ENCODE data around the gene ELMOD3.
"Not testable (repeated sequence)": the region's sequence is repeated elsewhere in the genome, so short reads cannot be mapped to it uniquely, and the experiment has no call there.

Gene ELMOD3

GRCh38 chr2:85325466-85325811 lies 29.1 kb upstream of the ELMOD3 start:
- peak overlapping the region; percentile 98 for H3K4me3 ChIP-seq (ENCODE audit: low read depth, low read length)
- DNase-seq (ENCODE audit: low read depth) = no peak
- TF ChIP-seq MYC (IDR thresholded peaks at IDR 0.05; ENCODE audit: low read depth, low read length) (no peak), MAX (IDR thresholded peaks at IDR 0.05; ENCODE audit: low read depth, low read length) (no peak), CTCF (IDR thresholded peaks at IDR 0.05; ENCODE audit: low read depth, low read length) (no peak), POLR2A (IDR thresholded peaks at IDR 0.05; ENCODE audit: extremely low read depth, insufficient read length) (no peak)

GRCh38 chr2:85326406-85327159 lies 28.0 kb upstream of the ELMOD3 start:
- H3K4me3 ChIP-seq (ENCODE audit: low read depth, low read length) = peak overlapping the region; percentile 98
- peak; percentile 92 for DNase-seq (ENCODE audit: low read depth)
- TF ChIP-seq MAX (IDR thresholded peaks at IDR 0.05; ENCODE audit: low read depth, low read length) (peak; percentile 59), CTCF (IDR thresholded peaks at IDR 0.05; ENCODE audit: low read depth, low read length) (no peak), POLR2A (IDR thresholded peaks at IDR 0.05; ENCODE audit: extremely low read depth, insufficient read length) (no peak), MYC (IDR thresholded peaks at IDR 0.05; ENCODE audit: low read depth, low read length) (peak; percentile 65)

- peak; percentile 78 for DNase-seq (ENCODE audit: low read depth)
- peak overlapping the region; percentile 98 for H3K4me3 ChIP-seq (ENCODE audit: low read depth, low read length)
- no peak; the same call in 1 of the 2 replicates for TF ChIP-seq MAX (IDR thresholded peaks at IDR 0.05; ENCODE audit: low read depth, low read length)
- TF ChIP-seq CTCF (IDR thresholded peaks at IDR 0.05; ENCODE audit: low read depth, low read length) = no peak
- TF ChIP-seq POLR2A (IDR thresholded peaks at IDR 0.05; ENCODE audit: extremely low read depth, insufficient read length) = no peak
- no peak; the same call in 1 of the 2 replicates for TF ChIP-seq MYC (IDR thresholded peaks at IDR 0.05; ENCODE audit: low read depth, low read length)
Observed at GRCh38 chr2:85327160-85327821, 27.3 kb upstream of the ELMOD3 start.

GRCh38 chr2:85327822-85328617 lies 26.5 kb upstream of the ELMOD3 start, which contains the start of gene TGOLN2:
Gene TGOLN2, minus strand, starts transcription at chr2:85327989. Its CDS starts 27 bp downstream, at chr2:85327962.
- DNase-seq (ENCODE audit: low read depth) = peak; percentile 97
- TF ChIP-seq MAX (IDR thresholded peaks at IDR 0.05; ENCODE audit: low read depth, low read length) (0 out of 2 replicates have a peak, but pooled peaks have one; percentile 50), MYC (IDR thresholded peaks at IDR 0.05; ENCODE audit: low read depth, low read length) (peak; percentile 53), CTCF (IDR thresholded peaks at IDR 0.05; ENCODE audit: low read depth, low read length) (no peak), POLR2A (IDR thresholded peaks at IDR 0.05; ENCODE audit: extremely low read depth, insufficient read length) (peak; percentile 97)
- peak within 1 kb of the TSS; percentile 98 for H3K4me3 ChIP-seq (ENCODE audit: low read depth, low read length)

- TF ChIP-seq POLR2A (IDR thresholded peaks at IDR 0.05; ENCODE audit: extremely low read depth, insufficient read length) (no peak), CTCF (IDR thresholded peaks at IDR 0.05; ENCODE audit: low read depth, low read length) (no peak), MYC (IDR thresholded peaks at IDR 0.05; ENCODE audit: low read depth, low read length) (no peak), MAX (IDR thresholded peaks at IDR 0.05; ENCODE audit: low read depth, low read length) (no peak)
- peak overlapping the region; percentile 98 for H3K4me3 ChIP-seq (ENCODE audit: low read depth, low read length)
- no peak for DNase-seq (ENCODE audit: low read depth)
Observed at GRCh38 chr2:85329181-85329651, 25.4 kb upstream of the ELMOD3 start.

GRCh38 chr2:85329701-85330100 lies 24.9 kb upstream of the ELMOD3 start:
- not testable (repeated sequence) for DNase-seq (ENCODE audit: low read depth); H3K4me3 ChIP-seq (ENCODE audit: low read depth, low read length)

Data from NB4 (cell line).